Endometrial microvascular endothelial cells (primary cell): ENCODE results near the gene PIGU. TPM values are rescaled to one million over a fixed set of nuclear protein-coding genes. Genes with fewer than 3 reads are reported as not detected.

Experiments used
- in situ Hi-C: cut with HindIII; loops from 2 replicates; pipeline ENCODE4 v1.10.0; 2017; ENCODE audit warnings: low sequenced_read_pairs, low pct_unique_long_range_greater_than_20kb; ENCODE audit errors: inconsistent ontology term
- total RNA-seq: library from RNA; depleted of rRNA; stranded (reverse); fragments of >200 nt; gene quantifications from one replicate; pipeline ENCODE4 v1.2.3, GENCODE V29; 2015; ENCODE audit errors: inconsistent ontology term

The PIGU gene
- total RNA-seq, 1 donor from 2014 or later, result 22.5 TPM

DNA sequence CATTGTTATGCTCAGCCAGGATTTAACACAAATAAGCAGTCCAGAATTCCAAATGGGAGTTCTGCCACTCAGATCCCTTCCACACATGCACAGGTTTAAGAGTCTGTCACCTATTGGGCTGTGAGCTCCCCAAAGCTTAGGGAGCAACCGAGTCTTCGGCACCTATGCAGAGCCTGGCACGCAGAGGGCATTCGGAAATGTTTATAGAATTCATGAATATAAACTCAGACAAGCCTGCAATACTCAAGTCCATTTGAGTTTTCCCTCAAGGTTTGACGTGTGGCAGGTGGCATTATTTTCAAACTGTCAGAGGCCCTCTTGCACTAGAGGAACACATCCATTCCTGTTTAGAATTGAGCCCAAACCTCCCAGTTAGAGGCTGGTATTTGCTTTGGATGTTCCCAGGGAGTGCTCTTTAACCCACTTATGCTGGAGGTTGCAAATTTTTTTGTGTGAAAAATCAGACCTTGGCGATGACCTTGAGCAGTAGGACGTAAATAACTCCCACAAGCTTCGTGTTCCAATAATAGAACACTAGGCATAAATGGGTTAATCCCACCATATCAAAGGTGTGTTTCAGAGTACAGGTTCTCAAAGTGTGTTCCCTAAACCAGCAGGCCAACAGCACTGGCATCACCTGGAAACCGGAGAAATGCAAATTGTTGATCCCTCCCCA lies 90.3 kb downstream of the PIGU start:
- in situ Hi-C loops, result no loop called here

DNA sequence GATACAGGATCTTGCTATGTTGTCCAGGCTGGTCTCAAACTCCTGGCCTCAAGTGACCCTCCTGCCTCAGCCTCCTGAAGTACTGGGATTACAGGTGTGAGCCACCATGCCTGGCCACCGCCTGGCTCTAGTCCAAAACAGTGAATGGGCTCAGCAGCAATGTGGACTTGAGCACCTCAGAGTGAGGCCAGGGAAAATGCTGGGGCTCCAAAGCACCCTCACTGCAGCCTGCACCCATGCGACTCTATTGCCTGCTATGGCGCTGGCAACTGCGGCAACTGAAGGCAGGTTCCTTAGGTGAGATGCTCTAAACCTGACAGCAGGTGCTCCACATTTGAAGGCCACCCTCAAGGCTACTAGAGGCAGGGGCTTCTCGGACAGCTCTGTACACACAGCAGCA lies 91.9 kb downstream of the PIGU start:
- in situ Hi-C loops, result no loop called here

DNA sequence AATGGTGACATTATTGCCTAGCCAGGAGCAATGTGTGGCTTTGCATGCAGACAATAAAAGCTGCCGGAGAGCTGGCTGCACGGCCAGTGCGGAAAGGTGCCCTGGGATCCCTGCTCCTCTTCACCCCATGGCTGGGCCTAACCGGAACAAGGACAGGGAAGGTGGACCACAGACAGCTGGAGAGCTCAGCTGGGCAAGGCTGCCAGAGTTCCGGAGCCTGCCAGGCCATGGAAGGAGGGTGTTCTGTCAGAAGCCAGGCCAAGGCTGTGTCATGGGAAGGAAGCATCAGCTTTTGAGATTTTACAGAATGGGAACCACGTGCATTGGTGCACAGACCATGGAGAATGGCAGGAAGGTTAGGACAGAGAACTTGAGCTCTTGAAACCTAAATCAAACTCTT lies 93.3 kb downstream of the PIGU start:
- in situ Hi-C loops, result no loop called here

DNA sequence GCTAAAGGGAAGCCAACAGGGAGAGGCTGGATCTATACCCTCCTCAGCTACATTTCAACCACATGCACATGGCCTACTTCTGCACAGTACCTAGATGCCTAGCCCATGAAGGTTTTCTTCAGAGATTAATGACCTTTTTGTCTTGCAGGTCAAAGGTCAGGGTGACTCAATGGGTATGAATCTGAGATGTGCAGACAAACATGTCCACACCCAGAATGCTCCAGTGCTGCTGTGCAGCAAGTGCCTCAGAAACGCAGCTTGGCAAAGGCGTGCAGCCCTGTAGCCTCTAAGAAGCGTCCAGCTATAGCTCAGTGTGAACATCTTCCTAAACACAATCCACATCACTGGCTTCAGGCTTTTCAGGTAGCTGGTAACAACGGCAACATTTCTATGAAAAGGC lies 94.0 kb downstream of the PIGU start:
- in situ Hi-C loops, result no loop called here

DNA sequence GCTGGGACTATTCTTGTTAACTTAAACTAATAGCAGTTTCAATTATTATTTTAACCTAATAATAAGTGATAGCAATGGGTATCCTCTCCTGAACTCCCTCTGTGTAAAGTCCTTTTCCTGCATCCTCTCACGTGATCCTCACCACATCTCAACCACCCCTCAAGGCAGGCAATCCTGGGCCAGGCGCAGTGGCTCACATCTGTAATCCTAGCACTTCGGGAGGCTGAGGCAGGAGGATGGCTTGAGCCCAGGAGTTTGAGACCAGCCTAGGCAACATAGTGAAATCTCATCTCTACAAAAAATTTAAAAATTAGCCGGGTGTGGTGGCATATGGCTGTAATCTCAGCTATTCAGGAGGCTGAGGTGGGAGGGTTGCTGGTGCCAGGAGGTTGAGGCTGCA lies 94.7 kb downstream of the PIGU start:
- in situ Hi-C loops, result no loop called here

DNA sequence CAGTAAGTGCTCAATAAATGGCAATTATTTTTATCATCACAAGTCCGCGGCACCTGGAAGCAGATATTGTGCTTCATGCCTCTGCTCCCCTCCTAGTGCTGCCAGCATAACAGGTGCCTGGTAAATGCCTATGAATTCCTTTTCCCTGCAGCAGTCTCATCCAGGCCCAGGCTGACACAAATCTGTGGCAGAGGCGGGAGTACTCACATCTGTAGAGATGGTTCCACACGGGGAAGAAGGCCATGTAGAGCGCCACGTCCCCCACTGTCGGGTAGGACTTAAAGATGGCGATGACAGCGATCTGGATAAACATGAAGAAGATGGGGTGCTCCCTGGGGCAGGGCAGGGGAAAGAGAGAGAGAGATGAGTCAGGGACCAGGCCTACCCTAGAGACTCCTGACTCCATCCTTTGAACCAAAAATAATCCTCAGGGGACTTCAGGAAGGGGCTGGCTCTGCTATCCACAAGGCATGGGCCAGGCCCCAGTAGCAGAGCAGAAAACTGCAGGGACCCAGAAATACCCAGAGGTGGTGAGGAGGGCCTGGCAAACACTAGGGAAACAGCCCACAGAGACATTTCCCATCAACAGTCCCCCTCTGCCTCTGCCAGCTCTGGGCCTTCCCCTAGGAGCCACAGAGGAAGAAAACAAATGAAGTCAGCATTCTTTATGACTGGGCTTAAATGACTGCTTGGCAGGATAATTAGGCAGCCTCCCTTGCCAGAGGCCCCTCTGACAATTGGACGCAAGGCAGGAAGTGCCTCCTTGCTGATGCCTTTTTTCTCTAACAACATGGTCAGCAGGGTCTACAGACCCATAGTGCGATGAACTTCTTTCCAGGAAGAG lies 95.3 kb downstream of the PIGU start:
- in situ Hi-C loops, result no loop called here

DNA sequence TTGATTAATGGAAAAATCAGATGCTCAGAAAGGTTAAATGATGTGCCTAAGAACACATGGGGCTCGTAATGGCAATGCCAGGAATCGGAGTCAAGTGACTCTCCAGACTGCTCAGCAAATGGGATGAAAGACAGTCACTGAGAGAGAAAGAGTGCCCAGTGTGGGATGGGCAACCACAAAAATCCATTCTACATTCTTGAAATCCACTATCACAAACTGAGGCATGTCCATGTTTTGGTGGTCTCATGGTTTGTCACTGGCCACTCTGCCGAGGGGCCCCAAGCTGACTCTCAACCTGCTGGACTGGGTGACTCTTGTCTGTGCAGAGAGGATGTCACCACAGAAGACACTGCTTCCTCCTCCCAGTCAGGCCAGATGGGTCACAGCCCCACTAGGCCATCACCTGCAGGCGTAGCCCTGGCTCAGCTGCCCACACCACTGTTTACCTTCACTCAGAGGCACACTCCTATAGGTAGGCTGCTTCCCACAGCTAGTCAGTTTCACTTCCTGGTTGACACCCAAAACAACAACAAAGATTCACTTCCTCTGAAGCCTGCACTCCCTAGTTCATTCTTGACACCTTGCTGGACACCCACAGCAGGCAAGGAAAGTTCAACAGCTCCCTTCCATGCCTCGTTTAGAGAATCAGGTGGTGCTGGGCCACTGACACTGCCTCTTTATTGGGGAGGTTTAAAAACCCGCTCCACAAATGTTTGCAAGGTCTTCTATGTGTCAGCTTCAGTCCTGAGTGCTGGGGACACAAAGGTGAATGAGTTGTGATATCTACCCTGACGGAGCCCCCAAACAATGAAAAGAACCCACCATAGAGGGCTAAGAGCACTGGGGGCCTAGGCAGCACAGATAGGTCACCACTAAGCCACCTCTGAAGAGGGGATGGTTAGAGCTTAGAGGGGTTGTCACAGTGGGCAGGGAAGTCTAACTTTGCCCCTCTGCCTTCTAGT lies 96.6 kb downstream of the PIGU start:
- in situ Hi-C loops, result no loop called here

DNA sequence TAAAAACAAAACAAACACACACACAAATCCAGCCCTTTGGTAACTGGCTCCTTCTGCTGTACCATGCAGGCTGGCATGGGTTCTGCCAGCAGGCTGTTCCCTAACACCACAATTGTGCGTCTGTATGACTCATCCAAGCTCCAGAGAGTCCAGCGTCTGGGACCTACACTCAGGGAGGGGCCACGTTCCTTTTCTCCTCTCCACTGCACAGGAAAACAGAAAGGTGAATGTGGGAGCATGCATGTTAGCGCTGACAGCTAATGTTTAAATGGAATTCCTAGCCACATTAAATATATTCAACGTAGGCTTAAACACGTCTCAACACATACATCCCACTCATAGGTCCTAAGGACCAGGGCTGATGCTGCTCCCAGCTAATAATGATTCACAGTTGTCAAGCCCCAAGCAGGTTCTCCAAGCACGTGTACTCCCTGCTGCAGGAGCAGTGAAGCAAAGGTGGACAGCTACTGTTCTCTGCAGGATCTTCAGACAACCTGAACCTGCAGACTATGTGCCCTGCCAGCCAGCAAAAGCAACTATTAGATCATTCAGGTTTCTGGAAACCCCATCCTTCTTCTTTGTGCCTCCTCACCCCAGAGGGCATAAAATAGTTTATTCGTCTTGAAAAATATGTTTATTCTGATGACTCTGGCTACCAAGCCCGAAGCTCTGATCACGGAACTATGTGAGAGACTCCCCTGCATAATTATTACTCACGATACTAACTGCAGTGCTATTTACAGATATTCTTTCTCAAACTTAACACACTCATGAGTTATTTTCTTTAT lies 97.5 kb downstream of the PIGU start:
- in situ Hi-C loops, result no loop called here

DNA sequence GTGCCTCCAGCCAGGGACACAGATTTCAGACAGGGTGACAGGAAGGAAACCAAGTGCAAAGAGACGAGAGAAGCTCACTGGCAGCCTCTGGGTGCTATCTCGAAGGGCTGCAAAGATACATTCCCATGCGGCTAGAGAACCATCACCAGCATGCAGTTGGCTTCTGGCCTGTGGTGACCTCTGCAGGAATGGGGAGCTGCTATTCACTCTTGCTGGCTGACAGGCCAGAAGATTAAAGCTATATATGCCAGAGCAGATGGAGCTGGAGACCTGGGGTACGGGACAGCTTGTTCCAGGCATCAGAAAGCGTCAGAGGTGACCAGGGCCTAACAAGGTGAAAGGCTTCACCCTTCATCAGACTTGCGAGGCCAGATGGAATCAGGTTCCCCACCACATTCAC lies 98.4 kb downstream of the PIGU start:
- in situ Hi-C loops, result no loop called here

DNA sequence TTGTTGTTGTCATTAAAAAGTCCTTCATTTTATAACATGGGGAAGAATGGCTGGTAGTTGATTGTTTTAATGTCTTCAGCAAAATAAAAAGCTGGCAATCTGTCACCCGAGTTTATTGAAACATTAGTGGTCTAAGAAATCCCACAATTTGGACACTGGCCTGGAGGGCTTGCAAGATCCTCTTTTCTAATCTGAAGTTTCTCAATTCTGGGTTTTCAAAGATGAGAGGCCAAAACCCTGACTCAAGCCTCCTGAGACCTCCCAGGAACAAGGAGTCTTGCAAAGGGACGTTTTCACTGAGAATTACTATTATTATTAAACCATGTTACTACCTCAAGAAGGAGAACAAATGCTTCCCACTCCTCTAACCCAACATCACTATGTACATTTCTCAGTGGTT lies 98.9 kb downstream of the PIGU start:
- in situ Hi-C loops, result no loop called here

DNA sequence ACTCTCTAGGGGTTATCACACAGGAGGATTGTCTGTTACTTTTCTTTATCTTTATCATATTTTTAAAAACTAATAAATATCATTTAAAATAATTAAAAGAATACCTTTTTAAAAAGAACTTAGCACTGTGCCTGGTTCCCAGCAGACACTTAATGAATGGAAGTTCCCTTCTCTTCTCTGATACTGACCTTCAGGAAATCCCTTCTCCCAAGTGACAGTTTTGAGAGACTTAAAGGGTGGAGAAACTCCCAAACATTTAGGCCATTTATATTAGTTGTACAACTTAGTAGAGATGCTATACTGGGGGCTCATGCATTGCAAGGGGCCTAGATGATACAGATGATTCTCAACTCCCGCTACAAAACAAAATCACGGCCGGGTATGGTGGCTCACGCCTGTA lies 99.8 kb downstream of the PIGU start:
- in situ Hi-C loops, result no loop called here

DNA sequence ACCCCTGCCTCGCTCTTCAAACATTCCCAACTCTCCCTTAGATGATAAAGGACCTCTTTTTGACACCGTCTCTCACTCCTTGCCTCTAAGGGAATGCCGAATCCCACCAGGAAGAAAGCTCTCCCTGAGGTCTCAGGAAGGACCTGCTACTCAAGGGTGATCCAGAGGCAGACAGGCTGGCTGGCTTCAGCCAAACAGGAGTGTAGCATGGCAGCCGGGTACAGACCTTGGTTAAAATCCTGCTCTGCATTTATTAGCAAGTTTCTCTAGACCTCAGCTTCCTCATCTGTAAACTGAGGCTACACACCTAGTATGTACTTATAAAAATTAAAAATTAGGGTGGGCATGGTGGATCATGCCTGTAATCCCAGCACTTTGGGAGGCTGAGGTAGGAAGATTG lies 101.1 kb downstream of the PIGU start:
- in situ Hi-C loops, result no loop called here

DNA sequence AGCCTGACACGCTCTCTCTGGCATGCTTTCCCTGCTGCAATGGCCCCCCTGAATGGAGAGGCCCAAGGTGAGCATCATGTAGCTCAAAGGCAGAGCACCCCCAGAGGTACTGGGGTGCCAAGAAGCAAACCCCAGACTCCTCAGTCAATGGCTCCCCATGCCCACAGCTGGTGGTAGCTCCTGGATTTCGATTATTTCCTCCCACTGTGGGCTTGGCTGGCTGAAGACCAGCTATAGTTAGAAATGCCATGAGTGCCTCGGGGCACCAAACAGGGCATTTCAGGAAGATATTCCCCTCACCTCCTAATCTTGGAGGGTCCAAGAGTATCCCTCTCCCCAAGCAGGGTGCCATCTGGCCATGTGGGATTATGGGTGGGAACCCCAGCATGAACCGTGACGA lies 101.6 kb downstream of the PIGU start:
- in situ Hi-C loops, result no loop called here

DNA sequence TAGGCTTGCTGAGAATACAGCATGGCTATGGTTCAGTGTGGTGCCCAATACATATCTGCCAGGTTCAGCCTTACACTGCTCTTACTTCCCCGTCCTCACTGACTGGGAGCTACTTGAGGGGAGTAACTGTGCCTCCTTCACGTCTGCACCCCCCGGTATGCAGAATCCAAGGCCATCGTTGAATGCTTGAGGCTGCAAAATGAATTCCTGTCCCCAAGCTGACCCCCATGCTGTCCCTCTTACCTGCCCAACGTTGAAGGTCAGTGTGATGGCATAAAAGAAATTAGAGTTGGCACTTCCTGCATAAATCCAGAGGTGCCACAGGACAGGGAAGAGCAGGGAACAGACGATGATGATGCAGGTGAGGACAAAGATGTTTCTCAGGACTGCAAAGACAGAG lies 102.0 kb downstream of the PIGU start:
- in situ Hi-C loops, result no loop called here

DNA sequence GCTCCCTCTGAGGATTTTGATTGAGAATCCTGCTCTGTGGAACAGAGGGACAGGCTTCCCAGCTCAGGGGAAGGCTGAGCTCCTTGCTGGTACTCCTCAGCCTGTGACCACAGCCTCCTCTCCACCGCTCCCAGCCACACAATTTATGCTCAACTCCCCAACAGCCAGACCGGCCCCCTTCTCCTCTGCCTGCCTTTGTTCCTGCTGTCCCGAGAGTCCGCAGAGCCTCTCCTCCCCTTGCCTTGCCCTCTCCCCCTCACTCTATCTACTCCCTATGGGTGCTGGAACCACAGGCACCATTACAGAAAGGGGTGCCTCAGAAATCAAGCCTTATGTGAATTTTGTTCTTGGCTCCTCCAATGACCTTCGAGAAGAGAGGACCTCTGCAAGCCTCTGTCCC lies 102.5 kb downstream of the PIGU start:
- in situ Hi-C loops, result no loop called here

DNA sequence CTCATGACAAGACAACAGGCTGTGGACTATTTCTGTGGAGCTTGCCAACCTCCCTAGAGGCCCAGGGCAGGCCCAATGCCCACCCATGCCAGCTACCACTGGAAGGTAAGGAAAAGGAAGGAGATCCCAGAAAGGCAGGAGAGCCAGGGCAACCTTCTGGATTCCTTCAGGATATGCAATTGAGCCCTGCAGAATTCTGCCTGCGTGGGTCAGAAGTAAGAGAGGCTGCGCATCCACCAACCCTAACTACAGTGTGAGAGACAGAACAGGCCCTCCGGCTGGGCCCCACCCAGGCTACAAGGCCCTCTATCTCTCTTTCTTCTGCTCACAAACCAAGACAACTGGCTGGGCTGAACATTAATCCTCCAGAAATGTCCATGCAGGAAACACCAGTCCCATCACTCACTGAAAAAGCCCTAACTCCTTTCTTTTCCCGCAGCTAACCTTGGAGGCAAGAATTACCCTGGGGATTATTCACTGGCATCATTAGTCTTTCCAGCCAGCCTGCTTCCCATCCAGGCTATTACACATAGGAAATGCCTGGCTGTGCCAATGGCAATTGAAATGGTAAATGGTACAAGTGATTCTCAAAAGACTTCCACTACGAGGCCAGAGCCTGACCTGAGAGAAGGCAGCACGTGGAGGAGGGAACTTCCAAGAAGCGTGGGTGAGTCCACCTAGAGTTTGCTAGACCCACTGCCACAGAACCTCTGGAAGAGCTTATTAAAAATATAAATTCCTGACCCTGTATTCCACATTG lies 103.2 kb downstream of the PIGU start:
- in situ Hi-C loops, result no loop called here

DNA sequence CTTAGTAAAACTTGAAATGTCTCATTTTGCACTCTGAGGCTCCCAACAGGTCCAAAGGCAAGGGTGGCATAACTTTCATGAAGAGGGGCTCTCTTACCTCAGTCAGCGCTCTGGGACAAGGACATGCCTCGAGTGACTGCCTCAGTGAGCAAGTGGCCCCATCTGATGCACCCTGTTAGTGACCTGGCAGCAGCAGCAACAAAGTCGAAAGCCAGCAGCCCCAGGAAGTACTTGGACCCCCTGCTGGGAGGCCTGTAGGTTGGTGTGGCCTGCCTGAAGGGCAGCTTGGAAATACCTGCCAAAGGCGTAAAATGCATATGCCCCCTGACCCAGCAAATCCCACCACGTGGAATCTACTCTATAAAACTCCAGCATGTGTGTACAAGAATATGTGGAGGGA lies 105.1 kb downstream of the PIGU start:
- in situ Hi-C loops, result no loop called here

DNA sequence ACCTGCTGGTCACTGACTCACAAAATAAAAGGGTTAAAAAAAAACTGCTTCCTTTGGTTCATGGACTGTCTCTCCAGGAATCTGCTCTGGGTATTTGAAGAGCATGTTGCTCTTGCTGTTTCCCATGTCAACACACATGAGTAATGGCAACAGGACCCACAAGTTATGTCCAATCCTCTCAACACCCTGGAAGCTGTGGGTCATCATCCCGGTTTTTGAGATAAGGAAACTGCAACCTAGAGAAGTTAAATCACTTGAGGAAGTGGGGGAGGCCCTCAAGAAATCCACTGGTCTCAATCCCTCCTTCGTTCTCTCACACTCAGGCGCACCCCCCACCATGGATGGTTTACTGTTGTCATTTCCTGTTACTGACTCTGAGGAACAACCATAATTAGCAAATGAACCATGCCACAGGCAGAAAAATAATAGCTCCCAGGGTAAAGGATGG lies 106.0 kb downstream of the PIGU start:
- in situ Hi-C loops, result no loop called here
